Adrenal gland (tissue), 12 donors: ENCODE results near the gene BNC2. TPM values are rescaled to one million over a fixed set of nuclear protein-coding genes. Genes with fewer than 3 reads are reported as not detected.

Experiments
- DNase-seq, 7 donors: peaks; one replicate each; pipeline ENCODE4 v3.0.0-alpha.2; 2019 to 2020
- H3K27ac ChIP-seq, 5 donors: fragments of 200-600 bp; sonication (generic) in 4 of 5; 1 replicate in 3 of 5; 2 replicates in 2 of 5; pipeline versions ENCODE4 v1.5.1 to v1.8.0; 2016 to 2020; ENCODE audit warnings: mild to moderate bottlenecking in 1 of 5
- H3K27me3 ChIP-seq: fragments of 200-600 bp; 2 replicates; pipeline ENCODE4 v1.8.0; 2021
- H3K36me3 ChIP-seq, 2 donors: fragments of 200-600 bp; replicated peaks in 1 of 2; 1 replicate in 1 of 2; 2 replicates in 1 of 2; pipeline versions ENCODE4 v1.5.1 to v1.8.0; 2018 to 2022
- H3K4me1 ChIP-seq, 2 donors: fragments of 200-600 bp; replicated peaks in 1 of 2; 1 replicate in 1 of 2; 2 replicates in 1 of 2; pipeline versions ENCODE4 v1.5.1 to v1.8.0; 2018 to 2021
- H3K4me3 ChIP-seq, 4 donors: fragments of 200-600 bp; sonication (generic) in 3 of 4; one replicate each; pipeline ENCODE4 v1.5.1; 2016 to 2018
- H3K9me3 ChIP-seq, 3 donors: fragments of 200-600 bp; sonication (generic) in 1 of 3; replicated peaks in 1 of 3; 1 replicate in 2 of 3; 2 replicates in 1 of 3; pipeline versions ENCODE4 v1.5.1 to v1.8.0; 2016 to 2021
- POLR2A ChIP-seq, 2 donors: fragments of 450-650 bp; IDR thresholded peaks; one replicate each; pipeline ENCODE4 v1.6.1; 2017; ENCODE audit warnings: antibody characterized with exemption in 2 of 2, mild to moderate bottlenecking in 2 of 2, moderate library complexity in 1 of 2
- WGBS, 4 donors: extraction: QIAGEN DNeasy Blood & Tissue Kit in 2 of 4; methylation state at CpG; one replicate each; pipeline versions ENCODE4 v1.1.5 to v1.1.7; 2013 to 2017; 5-methylcytosine and 5-hydroxymethylcytosine counted together
- intact Hi-C, 2 donors: fragments of 100-400 bp; cut with DNase I; formaldehyde crosslinking; loops; one replicate each; pipeline versions ENCODE4 v1.14.1 to v1.15.0; 2022 to 2023
- polyA plus RNA-seq, 3 donors: library from polyadenylated mRNA; stranded (reverse); fragments of 200-250 nt in 2 of 3; fragments of 350-450 nt in 1 of 3; fragmentation: Illumina TruSeq in 1 of 3; extraction: RNeasy Lipid Tissue Mini Kit (QIAGEN cat#74804) in 1 of 3; gene quantifications; one replicate each; pipeline ENCODE4 v1.2.3, GENCODE V29; 2013 to 2014
- total RNA-seq, 9 donors: library from RNA; depleted of rRNA in 4 of 9; stranded (reverse); fragments of >200 nt in 4 of 9; fragments of 120-200 nt in 1 of 9; fragmentation: NEBNext Ultra II Directional in 1 of 9; extraction: Animal tissue kit (Norgen Biotek cat#: 25700) in 1 of 9; gene quantifications; one replicate each; pipeline versions ENCODE4 v1.1.0 to v1.2.4, GENCODE V29; 2013 to 2023
- TF ChIP-seq, protein P1 (sequence below), 6 experiments: fragments of 450-650 bp in 4 of 6; fragments of 200-600 bp in 2 of 6; sonication (generic) in 1 of 6; IDR thresholded peaks; 1 replicate in 5 of 6; 2 replicates in 1 of 6; pipeline versions ENCODE4 v1.5.1 to v1.8.0; 2016 to 2021; ENCODE audit warnings: antibody characterized with exemption in 6 of 6, mild to moderate bottlenecking in 2 of 6, moderate library complexity in 1 of 6
- donor health status: healthy with polysubstance abuse.
- donor health status: Bipolar disorder and iron deficiency.
- donor health status: DM: yes; HTN: yes; CAD: no.
- donor health status: DM: no; HTN: no; CAD: no.
- donor health status: DM: no; HTN: no; CAD: no.
- donor health status: DM: yes; HTN: yes; CAD: no.

BNC2 gene
- total and polyA plus RNA-seq, 12 donors: 1.1 to 11.1 (median 5.0) TPM

- Histone ChIP-seq H3K4me1 (no peaks in the 10 kb centered on the region), H3K27ac (no peak overlapping the region), H3K4me3 (no peak overlapping the region), H3K36me3 (no peaks in the 10 kb centered on the region), H3K27me3 (no peaks in the 10 kb centered on the region), H3K9me3 (no peaks in the 10 kb centered on the region)
- TF ChIP-seq, protein P1, sequence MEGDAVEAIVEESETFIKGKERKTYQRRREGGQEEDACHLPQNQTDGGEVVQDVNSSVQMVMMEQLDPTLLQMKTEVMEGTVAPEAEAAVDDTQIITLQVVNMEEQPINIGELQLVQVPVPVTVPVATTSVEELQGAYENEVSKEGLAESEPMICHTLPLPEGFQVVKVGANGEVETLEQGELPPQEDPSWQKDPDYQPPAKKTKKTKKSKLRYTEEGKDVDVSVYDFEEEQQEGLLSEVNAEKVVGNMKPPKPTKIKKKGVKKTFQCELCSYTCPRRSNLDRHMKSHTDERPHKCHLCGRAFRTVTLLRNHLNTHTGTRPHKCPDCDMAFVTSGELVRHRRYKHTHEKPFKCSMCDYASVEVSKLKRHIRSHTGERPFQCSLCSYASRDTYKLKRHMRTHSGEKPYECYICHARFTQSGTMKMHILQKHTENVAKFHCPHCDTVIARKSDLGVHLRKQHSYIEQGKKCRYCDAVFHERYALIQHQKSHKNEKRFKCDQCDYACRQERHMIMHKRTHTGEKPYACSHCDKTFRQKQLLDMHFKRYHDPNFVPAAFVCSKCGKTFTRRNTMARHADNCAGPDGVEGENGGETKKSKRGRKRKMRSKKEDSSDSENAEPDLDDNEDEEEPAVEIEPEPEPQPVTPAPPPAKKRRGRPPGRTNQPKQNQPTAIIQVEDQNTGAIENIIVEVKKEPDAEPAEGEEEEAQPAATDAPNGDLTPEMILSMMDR (IDR thresholded peaks at IDR 0.05): no peak
- no peak for TF ChIP-seq POLR2A (IDR thresholded peaks at IDR 0.05)
- intact Hi-C loops: no loop called here
- DNase-seq: no peak
- WGBS, 4 donors: 90 to 95% (median 93%) methylated on average over 10 of the region's 10 CpGs
Measured at GRCh38 chr9:16436545-16436944, 433.9 kb downstream of the BNC2 start.

- H3K36me3 ChIP-seq: no peaks in the 10 kb centered on the region
- no peaks in the 10 kb centered on the region for H3K4me1 ChIP-seq
- WGBS, 4 donors: 83 to 90% (median 85%) methylated on average over 6 of the region's 6 CpGs
- H3K27ac ChIP-seq: no peak overlapping the region
- H3K9me3 ChIP-seq: no peaks in the 10 kb centered on the region
- no peak overlapping the region for H3K4me3 ChIP-seq
- no peaks in the 10 kb centered on the region for H3K27me3 ChIP-seq
- intact Hi-C loops: no loop called here
- DNase-seq: no peak
- no peak for TF ChIP-seq POLR2A (IDR thresholded peaks at IDR 0.05)
- TF ChIP-seq, protein P1 (IDR thresholded peaks at IDR 0.05): no peak
Measured at GRCh38 chr9:16434526-16434925, 435.9 kb downstream of the BNC2 start.

GRCh38 chr9:16433494-16433893 is 437.0 kb downstream of the BNC2 start:
- H3K4me1 ChIP-seq: no peaks in the 10 kb centered on the region
- no peak overlapping the region for H3K27ac ChIP-seq
- TF ChIP-seq, protein P1 (IDR thresholded peaks at IDR 0.05): no peak
- TF ChIP-seq POLR2A (IDR thresholded peaks at IDR 0.05): no peak
- H3K4me3 ChIP-seq: no peak overlapping the region
- 89 to 94% (median 93%) methylated on average over 3 of the region's 3 CpGs for WGBS, 4 donors
- H3K36me3 ChIP-seq: no peaks in the 10 kb centered on the region
- no peaks in the 10 kb centered on the region for H3K27me3 ChIP-seq
- intact Hi-C loops: no loop called here
- no peak for DNase-seq
- no peaks in the 10 kb centered on the region for H3K9me3 ChIP-seq

- Histone ChIP-seq H3K27me3 (no peaks in the 10 kb centered on the region), H3K36me3 (no peaks in the 10 kb centered on the region), H3K4me3 (no peak overlapping the region), H3K27ac (no peak overlapping the region), H3K9me3 (no peaks in the 10 kb centered on the region), H3K4me1 (no peaks in the 10 kb centered on the region)
- no peak for DNase-seq
- 71 to 93% (median 82%) methylated on average over 3 of the region's 3 CpGs for WGBS, 4 donors
- TF ChIP-seq POLR2A (IDR thresholded peaks at IDR 0.05): no peak
- intact Hi-C loops: no loop called here
Measured at GRCh38 chr9:16431666-16432392, 438.6 kb downstream of the BNC2 start.

GRCh38 chr9:16429671-16430070 is 440.8 kb downstream of the BNC2 start:
- no peak for TF ChIP-seq POLR2A (IDR thresholded peaks at IDR 0.05)
- TF ChIP-seq, protein P1 (IDR thresholded peaks at IDR 0.05): no peak
- no peaks in the 10 kb centered on the region for H3K4me1 ChIP-seq
- H3K27me3 ChIP-seq: no peaks in the 10 kb centered on the region
- no peaks in the 10 kb centered on the region for H3K36me3 ChIP-seq
- no peak overlapping the region for H3K27ac ChIP-seq
- 51 to 65% (median 54%) methylated on average over 5 of the region's 5 CpGs for WGBS, 4 donors
- intact Hi-C loops: no loop called here
- no peaks in the 10 kb centered on the region for H3K9me3 ChIP-seq
- no peak for DNase-seq
- H3K4me3 ChIP-seq: no peak overlapping the region
